BE2C (cell line): ENCODE results near the gene MAST3.

Experiments used
- DNase-seq: peaks from one replicate; pipeline ENCODE4 v3.0.0-alpha.2; 2020
- H3K27me3 ChIP-seq: fragments of 250-450 bp; sonication (Bioruptor Pico); 2 replicates; pipeline ENCODE4 v1.5.1; 2020; ENCODE audit warnings: mild to moderate bottlenecking
- H3K36me3 ChIP-seq: fragments of 250-450 bp; sonication (Bioruptor Pico); 2 replicates; pipeline ENCODE4 v1.5.1; 2020; ENCODE audit warnings: mild to moderate bottlenecking
- H3K4me1 ChIP-seq: fragments of 250-450 bp; sonication (Bioruptor Pico); 2 replicates; pipeline ENCODE4 v1.5.1; 2020
- H3K4me3 ChIP-seq: 2 replicates; pipeline ENCODE4 v1.5.1; 2011; ENCODE audit warnings: low read depth, low read length
- H3K9me3 ChIP-seq: fragments of 250-450 bp; sonication (Bioruptor Pico); 2 replicates; pipeline ENCODE4 v1.5.1; 2020
- CTCF ChIP-seq: IDR thresholded peaks from 2 replicates; pipeline ENCODE4 v1.5.1; 2012; ENCODE audit warnings: mild to moderate bottlenecking, low read depth, low read length

The MAST3 gene

GRCh38 chr19:18058208-18059009 is 39.2 kb upstream of the MAST3 start:
- Histone ChIP-seq H3K4me3 (peak overlapping the region; percentile 41), H3K9me3 (no peaks in the 10 kb centered on the region), H3K36me3 (no peaks in the 10 kb centered on the region), H3K27me3 (no peaks in the 10 kb centered on the region), H3K4me1 (no peaks in the 10 kb centered on the region)
- TF ChIP-seq CTCF, result peak; percentile 81
- DNase-seq, result peak; percentile 82

- H3K36me3 ChIP-seq, result no peaks in the 10 kb centered on the region
- no peaks in the 10 kb centered on the region for H3K27me3 ChIP-seq
- H3K4me1 ChIP-seq, result no peaks in the 10 kb centered on the region
- TF ChIP-seq CTCF, result no peak
- no peak overlapping the region for H3K4me3 ChIP-seq
- DNase-seq, result no peak
- H3K9me3 ChIP-seq, result no peaks in the 10 kb centered on the region
Observed at GRCh38 chr19:18059297-18059696, 38.3 kb upstream of the MAST3 start.

GRCh38 chr19:18059902-18060301 is 37.7 kb upstream of the MAST3 start:
- no peak for TF ChIP-seq CTCF
- no peak for DNase-seq
- Histone ChIP-seq H3K27me3 (no peaks in the 10 kb centered on the region), H3K36me3 (no peaks in the 10 kb centered on the region), H3K4me3 (no peak overlapping the region), H3K9me3 (no peaks in the 10 kb centered on the region), H3K4me1 (no peaks in the 10 kb centered on the region)

- H3K9me3 ChIP-seq, result no peaks in the 10 kb centered on the region
- H3K4me3 ChIP-seq, result no peak overlapping the region
- peak; percentile 48 for DNase-seq
- H3K27me3 ChIP-seq, result no peaks in the 10 kb centered on the region
- H3K36me3 ChIP-seq, result no peaks in the 10 kb centered on the region
- TF ChIP-seq CTCF, result no peak
- no peaks in the 10 kb centered on the region for H3K4me1 ChIP-seq
Observed at GRCh38 chr19:18060472-18060871, 37.1 kb upstream of the MAST3 start.

GRCh38 chr19:18062028-18062427 is 35.5 kb upstream of the MAST3 start:
- no peak for TF ChIP-seq CTCF
- Histone ChIP-seq H3K4me3 (no peak overlapping the region), H3K36me3 (no peaks in the 10 kb centered on the region), H3K9me3 (no peaks in the 10 kb centered on the region), H3K27me3 (no peaks in the 10 kb centered on the region), H3K4me1 (no peaks in the 10 kb centered on the region)
- no peak for DNase-seq

- peak; percentile 54 for TF ChIP-seq CTCF
- Histone ChIP-seq H3K9me3 (no peaks in the 10 kb centered on the region), H3K36me3 (no peaks in the 10 kb centered on the region), H3K4me1 (no peaks in the 10 kb centered on the region), H3K4me3 (no peak overlapping the region), H3K27me3 (no peaks in the 10 kb centered on the region)
- DNase-seq, result peak; percentile 47
Observed at GRCh38 chr19:18063463-18063862, 34.1 kb upstream of the MAST3 start.
